LNCAP (cell line): ENCODE data around the gene DCK.

Experiments used
- CTCF ChIP-seq: fragments of 450-650 bp; IDR thresholded peaks from 2 replicates; pipeline ENCODE4 v1.5.1; 2017; ENCODE audit warnings: mild to moderate bottlenecking

The DCK gene

GRCh38 chr4:70992391-70992881 lies 1.0 kb upstream of the DCK start:
- TF ChIP-seq CTCF = no peak

- no peak for TF ChIP-seq CTCF
Measured at GRCh38 chr4:70994069-70994366, 569 bp downstream of the DCK start.

GRCh38 chr4:70994387-70995099 lies 1.1 kb downstream of the DCK start:
- TF ChIP-seq CTCF = no peak

GRCh38 chr4:70996018-70996360 lies 2.5 kb downstream of the DCK start:
- TF ChIP-seq CTCF = no peak

GRCh38 chr4:70997036-70997435 lies 3.6 kb downstream of the DCK start:
- no peak for TF ChIP-seq CTCF

- TF ChIP-seq CTCF = no peak
Measured at GRCh38 chr4:70997546-70997945, 4.1 kb downstream of the DCK start.

GRCh38 chr4:71004281-71004851 lies 10.9 kb downstream of the DCK start:
- TF ChIP-seq CTCF = no peak
